NK-92 treated with Interleukin-12 subunit alpha and Interleukin-12 subunit beta, amount 100 ng/mL, for 24 hours (cell line): ENCODE measurements around the gene RPP40.
"Not testable (repeated sequence)": the region's sequence is repeated elsewhere in the genome, so short reads cannot be mapped to it uniquely, and the experiment has no call there.

Source experiments
- DNase-seq: peaks from one replicate; lab custom pipeline; 2025; lab: John Stamatoyannopoulos, UW

The RPP40 gene

DNA sequence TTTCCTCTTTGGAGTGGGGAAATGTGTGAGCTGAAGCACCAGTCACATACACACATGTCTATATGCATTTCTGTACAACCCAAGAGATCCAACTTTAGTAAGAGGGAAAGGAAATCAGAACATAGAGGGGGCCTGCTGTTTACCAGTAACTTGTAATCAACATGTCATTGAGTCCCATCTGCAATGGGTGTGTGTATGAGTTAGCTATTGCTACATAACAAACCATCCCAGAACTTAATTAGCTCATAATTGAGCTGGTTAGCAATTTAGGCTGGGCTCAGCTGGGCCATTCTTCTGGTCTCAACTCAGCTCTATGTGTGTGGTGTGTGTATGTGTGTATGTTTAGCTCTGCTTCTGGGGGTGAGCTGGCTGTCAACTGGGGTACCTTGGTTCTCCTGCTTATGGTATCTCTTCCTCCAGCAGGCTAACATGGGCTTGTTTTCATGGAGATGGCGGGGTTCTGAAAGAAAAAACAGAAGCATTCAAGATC, 10.3 kb upstream of the RPP40 start:
- DNase-seq = no peak

DNA sequence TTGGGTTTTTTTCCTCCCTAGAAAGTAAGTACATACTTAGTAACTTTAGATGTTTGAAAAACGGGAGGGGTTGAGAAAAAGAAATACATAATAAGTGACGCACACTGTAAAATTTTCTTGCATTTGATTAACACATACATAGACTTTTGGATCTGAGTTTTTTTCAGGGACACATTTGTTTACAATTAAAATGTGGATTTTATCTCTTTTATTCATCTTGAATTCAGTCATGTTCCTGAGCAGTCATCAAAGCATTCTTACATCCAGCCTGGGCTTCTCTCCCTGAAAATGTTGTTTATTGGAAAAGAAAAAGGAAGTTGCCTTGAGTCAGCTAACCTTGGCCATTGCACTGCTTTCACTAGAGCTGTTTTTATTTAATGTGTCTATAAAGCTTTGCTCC, 8.7 kb upstream of the RPP40 start:
- no peak for DNase-seq

DNA sequence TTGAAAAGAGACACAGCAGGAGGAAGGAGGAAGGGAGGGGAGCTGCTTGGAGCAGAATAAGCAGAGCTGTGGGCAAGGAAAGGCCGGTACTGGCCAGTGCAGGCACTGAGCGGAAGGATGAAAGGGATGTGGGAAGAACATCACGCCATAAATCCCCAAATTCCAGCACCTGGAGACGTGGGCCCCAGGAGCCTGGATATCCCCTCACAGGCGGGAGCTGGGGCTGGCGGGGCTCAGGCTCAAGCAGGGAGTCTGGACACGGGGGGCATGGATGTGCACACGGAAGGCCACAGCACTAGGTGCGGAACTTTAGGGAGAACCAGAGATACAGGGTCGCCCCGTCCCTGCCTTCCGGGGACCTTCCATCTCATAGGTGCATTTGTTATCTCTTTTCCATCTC, 7.5 kb upstream of the RPP40 start:
- no peak for DNase-seq

DNA sequence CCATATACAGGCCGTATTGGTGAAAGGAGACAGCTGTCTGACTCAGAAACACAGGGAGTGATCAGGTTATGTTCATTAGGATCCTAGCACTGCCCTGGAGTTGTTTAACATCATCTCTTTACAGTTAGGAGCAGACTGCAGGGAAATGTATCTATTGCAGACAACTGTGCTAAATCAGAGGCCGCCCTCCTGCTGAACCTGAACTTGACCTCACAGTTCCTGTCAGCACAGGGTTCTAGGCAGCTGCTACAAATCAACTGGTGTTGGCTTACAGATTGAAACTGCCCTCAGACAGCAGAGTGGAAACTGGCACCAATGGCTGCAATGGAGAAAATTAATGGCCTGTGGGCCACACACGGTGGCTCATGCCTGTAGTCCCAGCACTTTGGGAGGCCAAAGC, 3.7 kb upstream of the RPP40 start:
- DNase-seq = no peak

DNA sequence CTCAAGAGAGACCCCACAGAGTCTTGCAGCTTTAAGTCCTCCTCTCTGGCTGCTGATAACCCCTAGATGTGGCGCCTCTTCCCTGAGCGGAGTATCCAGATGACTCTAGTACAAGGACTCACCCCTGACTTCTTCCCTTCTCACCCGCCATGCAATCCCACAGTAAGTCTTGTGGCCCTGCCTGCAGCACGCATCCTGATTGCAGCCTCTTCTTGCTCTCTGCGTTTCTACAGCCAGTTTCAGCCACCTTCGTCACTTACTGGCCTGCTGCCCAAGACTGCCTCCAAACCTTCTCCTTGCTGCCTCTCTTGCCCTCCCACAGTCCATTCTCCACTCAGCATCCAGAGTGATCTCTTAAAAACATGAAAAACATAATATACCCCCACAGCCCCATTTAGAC, 2.4 kb upstream of the RPP40 start:
- no peak for DNase-seq

DNA sequence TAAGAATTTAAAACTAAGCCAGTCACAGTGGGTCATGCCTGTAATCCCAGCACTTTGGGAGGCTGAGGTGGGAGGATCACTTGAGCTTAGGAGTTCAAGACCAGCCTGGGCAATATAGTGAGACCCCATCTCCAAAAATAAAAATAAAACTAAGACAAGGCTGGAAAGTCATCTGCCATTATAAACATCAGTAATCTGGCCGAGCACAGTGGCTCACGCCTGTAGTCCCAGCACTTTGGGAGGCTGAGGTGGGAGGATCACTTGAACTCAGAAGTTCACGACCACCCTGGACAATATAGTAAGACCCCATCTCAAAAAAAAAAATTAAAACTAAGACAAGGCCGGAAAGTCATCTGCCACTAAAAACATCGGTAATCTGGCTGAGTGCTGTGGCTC, 1.2 kb upstream of the RPP40 start:
- not testable (repeated sequence) for DNase-seq

DNA sequence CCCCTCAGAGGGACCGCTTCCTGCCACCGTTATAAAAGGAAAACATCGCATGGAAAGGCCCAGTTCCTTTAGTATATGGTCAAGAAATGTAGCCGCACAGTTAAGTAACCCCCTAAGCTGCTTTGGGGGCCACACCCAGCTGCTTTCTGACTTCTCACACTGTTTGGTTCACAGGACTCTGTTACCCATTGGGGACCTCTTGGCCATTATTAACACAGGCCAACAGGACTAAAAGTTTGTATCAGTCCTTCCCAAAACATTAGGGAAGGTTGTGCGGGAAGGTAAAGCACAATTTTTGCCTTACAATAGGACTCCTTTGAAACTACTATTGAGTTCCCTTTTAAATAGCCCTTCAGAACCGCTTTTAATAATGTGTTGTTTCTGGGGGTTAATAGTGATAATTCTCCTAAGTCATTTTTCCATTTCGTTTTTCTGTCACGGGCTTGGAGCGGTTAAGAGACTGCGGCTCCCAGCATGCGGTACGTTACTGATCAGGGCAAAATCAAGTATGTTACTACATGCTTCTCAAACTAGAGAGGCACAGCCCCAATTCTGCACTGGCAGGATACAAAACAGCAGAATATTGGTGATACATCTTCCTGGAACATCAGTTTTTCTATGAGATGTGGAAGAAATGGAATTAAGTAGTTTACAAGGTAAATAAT, 668 bp upstream of the RPP40 start:
- DNase-seq = no peak

DNA sequence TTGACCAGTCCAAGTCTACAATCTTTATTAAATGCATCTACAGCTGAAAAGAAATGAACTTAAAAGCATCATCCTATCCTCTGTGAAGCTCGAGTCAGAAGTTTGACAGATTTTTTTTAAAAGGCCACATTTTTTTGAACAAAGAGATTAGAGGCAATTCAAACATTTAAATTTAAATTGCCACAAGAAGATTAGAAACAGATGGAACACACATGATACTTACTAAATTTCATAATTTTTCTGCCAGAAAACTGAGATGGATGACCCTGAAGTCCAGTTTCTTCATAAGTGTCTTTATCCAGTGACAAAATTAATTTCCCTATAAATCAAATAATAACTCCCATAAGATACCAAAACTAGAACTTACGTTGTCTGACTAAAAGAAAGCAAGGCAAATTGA, 4.3 kb downstream of the RPP40 start:
- no peak for DNase-seq

DNA sequence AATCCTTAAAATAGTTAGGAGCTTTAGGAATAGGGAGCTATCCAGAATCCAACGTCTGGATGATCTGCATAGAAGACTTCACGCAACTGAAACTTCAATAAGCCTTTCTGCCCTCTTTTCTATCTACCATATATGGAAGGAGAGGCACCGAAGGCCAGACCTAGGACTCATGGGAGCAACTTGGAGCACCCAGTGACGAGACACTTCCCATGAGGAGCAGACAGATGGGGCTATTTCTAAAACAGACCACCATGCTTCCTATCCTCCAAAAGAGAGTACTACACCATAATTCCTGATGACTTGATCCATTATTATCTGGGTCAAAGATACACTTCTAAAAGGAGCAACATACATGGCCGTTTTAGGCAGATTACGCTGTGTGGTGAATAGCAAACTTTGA, 6.0 kb downstream of the RPP40 start:
- no peak for DNase-seq

DNA sequence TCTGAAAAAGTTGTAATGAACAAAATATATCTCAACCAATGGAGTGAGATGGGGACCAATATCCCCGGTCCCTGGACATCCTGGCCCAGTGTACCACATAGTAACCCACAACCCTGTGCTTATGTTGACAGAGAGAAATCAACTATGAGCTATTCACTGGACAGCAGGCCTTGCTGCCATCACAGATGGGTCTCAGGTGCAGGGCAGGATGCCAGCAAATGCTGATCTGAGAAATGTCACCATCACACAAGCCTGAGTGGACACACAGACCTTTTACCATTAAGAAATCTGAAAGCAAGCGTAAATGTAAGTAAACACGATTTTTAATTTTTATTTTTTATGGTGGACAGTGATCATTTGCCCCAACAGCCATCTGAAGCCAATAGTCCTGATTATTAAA, 9.1 kb downstream of the RPP40 start:
- no peak for DNase-seq

DNA sequence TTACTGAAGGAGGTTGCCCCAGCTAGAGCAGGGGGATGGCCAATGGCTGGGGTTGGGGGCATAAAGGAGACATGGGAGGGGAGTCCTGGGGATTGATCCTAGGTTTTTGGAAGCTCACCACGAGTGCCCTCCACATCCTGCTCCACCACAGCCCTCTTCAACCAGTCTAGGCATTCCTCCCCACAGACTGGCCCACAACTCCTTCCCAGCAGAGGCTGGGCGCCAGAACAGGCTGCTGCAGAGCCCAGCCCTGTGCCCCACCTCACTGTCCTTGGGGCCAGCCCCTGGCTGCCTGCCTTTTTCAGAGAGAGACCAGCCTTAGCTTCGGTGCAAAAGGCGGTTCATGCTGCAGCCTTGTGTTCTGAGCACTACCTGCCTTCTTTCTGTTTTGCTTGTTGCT, 16.4 kb downstream of the RPP40 start:
- DNase-seq = no peak

DNA sequence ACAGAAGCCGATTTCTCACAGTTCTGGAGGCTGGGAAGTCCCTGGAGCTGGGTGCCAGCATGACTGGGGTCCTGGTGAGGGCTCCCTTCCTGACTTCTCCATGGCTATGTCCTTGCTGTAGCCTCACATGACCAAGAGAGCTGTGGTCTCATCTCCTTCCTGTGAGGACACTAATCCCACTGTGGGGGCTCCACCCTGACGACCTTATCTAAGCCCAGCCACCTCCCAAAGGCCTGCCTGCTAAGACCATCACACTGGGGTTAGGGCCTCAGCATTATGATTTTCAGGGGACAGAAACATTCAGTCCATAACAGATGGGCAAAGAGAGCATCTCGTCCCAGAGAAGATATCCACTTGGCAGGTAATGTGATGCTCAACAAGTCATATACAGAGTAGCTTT, 16.8 kb downstream of the RPP40 start:
- no peak for DNase-seq

DNA sequence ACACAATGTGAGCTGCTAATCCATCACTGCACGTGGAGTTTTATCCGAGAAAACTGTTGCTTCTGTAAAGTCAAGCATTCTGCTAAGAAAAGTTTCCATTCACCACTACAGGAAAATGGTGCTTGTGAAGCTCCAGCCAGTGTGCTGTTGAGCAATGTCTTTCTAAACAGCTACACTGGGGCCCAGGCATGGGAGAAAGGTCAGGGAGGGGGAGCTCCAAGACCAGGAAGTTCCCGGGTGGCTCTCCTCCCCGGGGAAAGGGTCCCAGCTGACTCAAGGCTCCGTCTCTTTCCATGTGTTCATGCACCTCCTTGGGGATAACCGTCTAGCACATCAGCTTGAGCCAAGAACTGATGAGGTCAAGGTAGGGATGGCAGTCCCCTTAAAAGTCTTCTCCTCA, 20.5 kb downstream of the RPP40 start:
- DNase-seq = no peak

DNA sequence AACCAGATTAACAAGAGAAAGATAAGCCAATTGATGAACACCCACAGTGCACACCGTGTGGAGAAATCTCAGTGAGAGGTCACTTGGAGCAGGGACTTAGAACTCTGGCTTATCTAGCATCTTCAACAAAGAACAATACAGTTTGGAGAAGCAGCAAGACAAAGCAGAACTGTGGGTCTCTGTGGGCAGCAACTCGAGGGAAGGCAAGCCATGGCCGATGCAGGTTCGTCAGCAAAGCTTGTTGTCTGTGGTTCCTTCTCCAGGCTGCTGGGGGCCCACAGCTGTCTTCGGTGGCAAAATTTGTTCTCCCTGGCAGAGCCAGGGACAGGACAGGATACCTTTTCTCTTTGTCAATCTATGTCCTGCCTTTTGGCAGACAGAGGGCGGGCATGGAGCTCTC, 22.1 kb downstream of the RPP40 start:
- DNase-seq = no peak

DNA sequence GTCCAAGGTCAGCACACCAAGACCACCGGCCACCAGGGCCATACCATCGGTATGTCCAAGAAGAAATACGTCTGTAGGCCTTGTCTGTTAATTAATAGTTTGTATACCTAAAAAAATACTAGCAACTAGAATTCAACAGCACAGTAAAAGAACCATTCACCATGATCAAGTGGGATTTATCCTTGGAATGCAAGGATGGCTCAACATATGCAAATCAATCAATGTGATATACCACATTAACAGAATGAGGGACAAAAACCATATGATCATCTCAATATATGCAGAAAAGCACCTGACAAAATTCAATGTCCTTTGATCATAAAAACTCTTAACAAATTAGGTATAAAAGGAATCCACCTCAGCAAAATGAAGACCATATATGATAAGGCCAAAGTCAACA, 24.4 kb downstream of the RPP40 start:
- no peak for DNase-seq

DNA sequence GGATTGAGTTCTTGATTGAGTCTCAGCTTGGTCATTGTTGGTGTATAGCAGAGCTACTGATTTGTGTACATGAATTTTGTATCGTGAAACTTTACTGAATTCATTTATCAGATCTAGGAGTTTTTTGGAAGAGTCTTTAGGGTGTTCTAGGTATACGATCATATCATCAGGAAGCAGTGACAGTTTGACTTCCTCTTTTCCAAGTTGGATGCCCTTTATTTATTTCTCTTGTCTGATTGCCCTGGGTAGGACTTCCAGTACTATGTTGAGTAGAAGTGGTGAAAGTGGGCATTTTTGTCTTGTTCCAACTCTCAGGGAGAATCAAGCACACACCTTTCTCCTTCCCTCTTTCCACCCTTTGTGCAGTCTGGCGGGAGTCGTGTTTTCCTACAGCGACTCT, 26.4 kb downstream of the RPP40 start:
- no peak for DNase-seq

DNA sequence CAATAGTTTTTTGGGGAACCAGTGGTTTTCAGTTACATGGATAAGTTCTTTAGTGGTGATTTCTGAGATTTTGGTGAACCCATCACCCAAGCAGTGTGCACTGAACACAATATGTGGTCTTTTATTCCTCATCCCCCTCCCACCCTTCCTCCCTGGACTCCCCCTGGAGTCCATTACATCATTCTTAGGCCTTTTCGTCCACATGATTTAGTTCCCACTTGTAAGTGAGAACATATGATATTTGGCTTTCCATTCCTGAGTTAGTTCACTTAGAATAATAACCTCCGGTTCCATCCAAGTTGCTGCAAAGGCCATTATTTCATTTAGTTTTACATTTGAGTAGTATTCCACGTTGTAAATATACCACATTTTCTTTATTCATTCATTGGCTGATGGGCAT, 28.3 kb downstream of the RPP40 start:
- DNase-seq = no peak

DNA sequence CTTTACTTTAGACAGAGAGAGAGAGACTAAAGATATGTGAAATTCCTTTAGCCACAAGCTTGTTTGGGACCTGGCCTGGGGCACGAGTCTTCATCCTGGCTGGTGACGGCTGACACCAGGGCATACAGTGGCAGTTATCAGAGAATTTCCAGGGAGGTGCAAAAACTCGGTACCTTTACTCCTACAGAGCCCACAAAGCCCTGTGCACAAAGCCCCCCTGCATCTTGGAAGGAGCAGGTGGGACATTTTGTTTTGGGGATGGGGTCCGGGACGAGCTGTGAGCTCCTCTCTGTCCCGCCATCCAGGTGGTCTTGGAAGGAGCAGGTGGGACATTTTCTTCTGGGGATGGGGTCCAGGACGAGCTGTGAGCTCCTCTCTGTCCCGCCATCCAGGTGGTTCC, 28.9 kb downstream of the RPP40 start:
- no peak for DNase-seq

DNA sequence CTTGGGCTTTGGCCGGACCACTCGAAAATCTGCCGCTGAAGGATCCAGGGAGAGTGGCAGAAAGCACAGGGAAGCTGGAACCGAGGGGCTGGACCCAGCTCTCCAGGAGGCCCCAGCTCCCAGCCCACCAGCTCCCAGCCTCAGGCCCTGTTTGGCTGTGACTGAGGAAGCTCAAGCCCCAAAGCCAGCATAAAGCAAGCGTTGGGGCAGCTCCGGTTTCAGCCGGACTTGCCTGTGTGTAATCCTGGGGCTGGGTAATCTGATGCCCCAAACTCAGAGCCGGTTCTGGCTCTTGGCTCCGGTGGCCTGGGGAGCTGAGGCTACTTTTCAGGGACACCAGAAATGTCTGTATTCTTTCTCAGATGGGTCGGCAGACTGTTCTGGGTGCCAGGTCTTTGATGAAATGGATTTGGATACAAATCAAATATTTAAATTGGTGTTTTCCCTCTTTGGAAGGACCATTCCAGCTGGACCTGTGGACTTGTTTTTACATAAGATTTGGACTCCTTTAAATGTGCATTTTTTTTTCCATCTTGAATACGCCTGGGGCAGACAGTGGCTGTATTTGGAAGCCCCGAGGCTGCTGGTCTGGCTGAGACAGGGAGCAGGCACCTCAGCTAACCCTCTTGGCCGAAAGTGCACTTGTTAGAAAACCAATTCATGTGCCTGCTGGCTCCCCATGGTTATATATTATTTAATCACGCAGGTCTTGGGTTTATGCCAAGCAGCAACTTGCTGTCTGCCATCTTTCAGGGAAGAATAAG, 29.7 kb downstream of the RPP40 start:
- no peak for DNase-seq

DNA sequence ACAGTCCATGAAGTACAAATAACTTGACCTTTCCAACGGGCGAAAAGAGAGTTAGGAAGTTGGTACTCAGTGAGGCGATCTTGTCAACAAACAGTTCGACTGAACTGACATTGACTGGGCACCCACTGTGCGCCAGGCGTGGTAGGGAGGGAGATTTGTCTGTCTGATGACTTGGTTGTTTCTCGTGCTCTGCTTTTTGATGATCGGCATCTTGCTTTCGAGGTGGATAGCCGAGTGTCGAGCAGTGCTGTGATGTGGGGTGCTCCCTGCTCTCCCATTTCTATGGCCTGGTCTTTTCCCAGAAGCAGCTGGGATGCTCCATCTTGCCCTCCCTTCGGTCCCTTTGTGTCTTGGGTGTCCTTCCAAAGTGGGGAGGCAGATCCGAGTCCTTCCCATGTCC, 30.4 kb downstream of the RPP40 start:
- no peak for DNase-seq

DNA sequence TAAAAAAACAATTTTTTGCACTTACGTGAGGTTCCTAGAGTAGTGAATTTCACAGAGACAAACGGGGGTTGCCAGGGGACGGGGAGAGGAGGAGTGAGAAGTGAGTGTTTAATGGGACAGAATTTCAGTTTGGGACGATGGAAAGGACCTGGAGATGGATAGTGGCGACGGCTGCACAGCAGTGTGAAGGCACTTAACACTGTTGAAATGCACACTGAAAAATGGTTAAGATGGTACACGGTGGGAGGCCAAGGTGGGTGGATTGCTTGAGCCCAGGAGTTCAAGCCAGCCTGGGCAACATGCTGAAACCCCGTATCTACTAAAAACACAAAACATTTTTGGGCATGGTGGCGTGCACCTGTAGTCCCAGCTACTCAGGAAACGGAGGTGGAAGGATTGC, 31.4 kb downstream of the RPP40 start:
- no peak for DNase-seq

DNA sequence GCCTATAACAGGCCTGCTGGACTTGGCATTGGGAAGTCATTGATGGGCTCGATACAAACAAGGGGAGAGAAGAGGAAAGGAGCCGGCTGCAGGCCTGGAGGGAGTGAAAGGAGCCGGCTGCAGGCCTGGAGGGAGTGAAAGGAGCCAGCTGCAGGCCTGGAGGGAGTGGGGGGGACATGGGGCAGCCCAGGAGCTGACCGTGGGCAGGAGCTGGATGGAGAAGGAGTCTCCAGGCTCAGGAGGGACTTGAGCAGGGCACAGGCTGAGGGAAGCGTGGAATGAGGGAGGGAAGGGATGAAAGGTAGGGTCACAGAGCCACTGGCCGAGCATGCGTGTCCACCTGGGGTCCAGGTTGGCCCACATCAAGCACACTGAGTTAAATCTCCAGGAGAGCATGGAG, 32.0 kb downstream of the RPP40 start:
- no peak for DNase-seq

DNA sequence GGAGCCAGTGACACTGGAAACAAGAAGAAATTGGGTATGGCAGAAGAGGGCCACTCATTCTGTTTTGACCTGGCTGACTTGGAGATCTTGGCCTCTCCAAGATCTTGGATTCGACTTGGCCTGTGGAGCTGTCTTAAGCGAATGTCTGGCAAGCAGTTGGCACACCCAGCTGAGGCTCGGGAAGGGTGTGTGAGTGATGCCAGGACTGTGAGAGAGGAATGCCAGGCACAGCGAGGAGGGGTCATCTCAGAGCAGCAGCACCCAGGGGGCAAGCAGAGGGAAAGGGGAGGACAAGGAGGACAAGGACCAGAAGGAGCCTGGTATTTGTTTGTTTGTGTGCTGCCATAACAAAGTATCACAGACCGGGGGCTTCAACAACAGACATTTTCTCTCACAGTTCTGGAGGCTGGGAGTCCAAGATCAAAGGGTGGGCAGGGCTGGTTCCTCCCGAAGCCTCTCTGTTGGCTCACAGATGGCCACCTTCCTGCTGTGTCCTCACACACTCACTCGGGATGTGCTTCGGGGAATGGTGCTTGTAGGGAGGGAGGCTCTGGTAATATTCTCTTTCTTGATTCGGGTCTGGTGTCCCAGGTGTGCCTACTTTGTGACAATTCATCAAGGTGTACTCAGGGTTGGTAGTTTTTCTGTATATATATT, 33.0 kb downstream of the RPP40 start:
- DNase-seq = no peak
